CD8-positive, alpha-beta memory T cell (primary cell): Measurements from ENCODE around the gene PFDN1. TPM values are rescaled to one million over a fixed set of nuclear protein-coding genes. Genes with fewer than 3 reads are reported as not detected.

Experiments
- CTCF ChIA-PET: fragments of 350-600 bp; sonication (Branson Sonifier 250); formaldehyde crosslinking; loops from one replicate; lab custom pipeline; 2021; ENCODE audit warnings: antibody characterized with exemption; lab: Charles Lee
- POLR2A ChIA-PET: fragments of 350-600 bp; sonication (Branson Sonifier 250); formaldehyde crosslinking; loops from one replicate; lab custom pipeline; 2021; ENCODE audit warnings: antibody characterized with exemption; lab: Charles Lee
- DNase-seq, 5 donors: peaks; one replicate each; pipeline versions ENCODE4 v3.0.0 to v3.0.0-alpha.2; 2020 to 2022; ENCODE audit warnings: mixed read lengths in 1 of 5
- H3K27ac ChIP-seq: one replicate; pipeline ENCODE4 v1.7.0; 2013; ENCODE audit warnings: low read depth, mild to moderate bottlenecking, low read length, moderate library complexity
- H3K27me3 ChIP-seq: 2 replicates; pipeline ENCODE4 v1.7.0; 2013; ENCODE audit warnings: low read length, mild to moderate bottlenecking; ENCODE audit not compliant: insufficient read depth, poor library complexity, severe bottlenecking
- H3K36me3 ChIP-seq: 2 replicates; pipeline ENCODE4 v1.7.0; 2013; ENCODE audit warnings: mild to moderate bottlenecking, low read length, moderate library complexity; ENCODE audit not compliant: insufficient read depth
- H3K4me1 ChIP-seq: 2 replicates; pipeline ENCODE4 v1.7.0; 2013; ENCODE audit warnings: mild to moderate bottlenecking, low read length, moderate library complexity; ENCODE audit not compliant: insufficient read depth
- H3K4me3 ChIP-seq: 2 replicates; pipeline ENCODE4 v1.7.0; 2013; ENCODE audit warnings: mild to moderate bottlenecking, low read length
- H3K9me3 ChIP-seq: 2 replicates; pipeline ENCODE4 v1.7.0; 2013; ENCODE audit warnings: mild to moderate bottlenecking, low read length
- H3K27ac Mint-ChIP-seq, 8 donors: one replicate each; pipeline ENCODE4 v1.8.0; 2020 to 2021; ENCODE audit warnings: mixed read lengths in 8 of 8, mild to moderate bottlenecking in 6 of 8, inconsistent platforms in 3 of 8, moderate library complexity in 3 of 8
- H3K27me3 Mint-ChIP-seq, 2 donors: one replicate each; pipeline ENCODE4 v1.8.0; 2020 to 2021; ENCODE audit warnings: mixed read lengths in 2 of 2, mild to moderate bottlenecking in 1 of 2, moderate library complexity in 1 of 2
- H3K36me3 Mint-ChIP-seq, 3 donors: one replicate each; pipeline ENCODE4 v1.8.0; 2020 to 2021; ENCODE audit warnings: mixed read lengths in 3 of 3, inconsistent platforms in 1 of 3, mild to moderate bottlenecking in 1 of 3
- H3K4me1 Mint-ChIP-seq, 3 donors: one replicate each; pipeline ENCODE4 v1.8.0; 2020 to 2021; ENCODE audit warnings: mixed read lengths in 3 of 3, inconsistent platforms in 1 of 3, mild to moderate bottlenecking in 1 of 3
- H3K4me3 Mint-ChIP-seq, 7 donors: one replicate each; pipeline ENCODE4 v1.8.0; 2020 to 2021; ENCODE audit warnings: mixed read lengths in 7 of 7, mild to moderate bottlenecking in 6 of 7, moderate library complexity in 4 of 7, inconsistent platforms in 2 of 7
- H3K9me3 Mint-ChIP-seq, 5 donors: one replicate each; pipeline ENCODE4 v1.8.0; 2020 to 2022; ENCODE audit warnings: mixed read lengths in 5 of 5, mild to moderate bottlenecking in 3 of 5, moderate library complexity in 2 of 5, inconsistent platforms in 1 of 5
- polyA plus RNA-seq: library from polyadenylated mRNA; unstranded; fragments of 300-500 nt; fragmentation: Illumina TruSeq; gene quantifications from one replicate; pipeline ENCODE4 v1.2.3, GENCODE V29; 2021
- total RNA-seq, 2 experiments: library from RNA; stranded (reverse); gene quantifications; one replicate each; pipeline ENCODE4 v1.2.3, GENCODE V29; 2021

The PFDN1 gene
- total and polyA plus RNA-seq, 3 experiments from 2014 or later: 71.2 to 115 (median 73.2) TPM

DNA sequence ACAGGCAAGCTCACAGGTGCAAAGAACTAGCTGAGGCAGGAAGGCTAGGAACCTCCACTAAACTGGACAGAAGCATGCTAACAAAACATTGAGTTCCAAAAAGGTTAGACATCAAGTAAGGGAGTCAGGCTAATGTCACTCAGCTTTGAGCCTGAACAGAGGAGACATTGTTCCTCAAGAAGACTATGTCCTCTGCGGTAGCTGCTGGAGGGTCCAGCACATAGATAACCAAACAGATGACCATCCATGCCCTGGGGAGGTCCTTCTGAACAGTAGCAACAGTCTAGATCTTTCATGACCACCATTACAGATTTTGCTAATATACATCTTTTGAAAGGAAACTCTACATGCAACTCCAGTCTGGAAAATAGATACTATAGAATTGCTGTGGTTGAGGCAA is 70.2 kb downstream of the PFDN1 start:
- no peaks in the 10 kb centered on the region for H3K9me3 Mint-ChIP-seq
- H3K27ac ChIP-seq: no peak overlapping the region
- H3K27me3 ChIP-seq: no peaks in the 10 kb centered on the region
- ChIA-PET POLR2A (no interaction called here), CTCF (no interaction called here)
- H3K27me3 Mint-ChIP-seq: peaks cover 0 to 1% of the 10 kb centered on the region in 2 donors
- H3K4me3 ChIP-seq: no peak overlapping the region
- no peaks in the 10 kb centered on the region for H3K9me3 ChIP-seq
- H3K36me3 ChIP-seq: no peaks in the 10 kb centered on the region
- DNase-seq: no peak
- no peak overlapping the region for H3K4me3 Mint-ChIP-seq
- H3K27ac Mint-ChIP-seq: no peak overlapping the region
- no peaks in the 10 kb centered on the region for H3K4me1 ChIP-seq
- no peaks in the 10 kb centered on the region for H3K4me1 Mint-ChIP-seq
- H3K36me3 Mint-ChIP-seq: peaks cover 0 to 2% (median 0%) of the 10 kb centered on the region in 3 donors

DNA sequence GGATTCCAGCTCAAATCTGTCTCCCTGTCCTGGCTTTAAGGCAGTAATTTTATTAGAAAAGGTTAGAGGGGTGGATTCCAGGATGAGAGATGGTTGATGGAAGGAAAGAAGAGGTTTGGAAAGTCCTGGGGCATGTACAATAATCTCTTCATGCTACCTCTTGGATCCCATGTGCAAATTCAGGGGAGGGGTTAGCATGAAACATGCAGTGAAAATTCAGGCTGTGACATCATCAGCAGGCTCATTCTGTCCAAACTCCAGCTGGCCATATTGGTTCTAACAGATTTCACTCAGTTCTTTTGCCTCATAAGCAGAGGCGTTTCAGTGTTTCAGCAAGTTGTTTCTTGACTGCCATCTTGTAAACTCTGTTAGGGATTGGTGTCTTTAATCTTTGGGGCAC is 72.5 kb downstream of the PFDN1 start:
- H3K27ac Mint-ChIP-seq: no peak overlapping the region
- Histone ChIP-seq H3K36me3 (no peaks in the 10 kb centered on the region), H3K27ac (no peak overlapping the region), H3K27me3 (no peaks in the 10 kb centered on the region), H3K9me3 (no peaks in the 10 kb centered on the region), H3K4me3 (no peak overlapping the region), H3K4me1 (no peaks in the 10 kb centered on the region)
- H3K27me3 Mint-ChIP-seq: peaks cover 0 to 3% of the 10 kb centered on the region in 2 donors
- no peaks in the 10 kb centered on the region for H3K4me1 Mint-ChIP-seq
- DNase-seq: no peak
- H3K4me3 Mint-ChIP-seq: no peak overlapping the region
- H3K36me3 Mint-ChIP-seq: peaks cover 0 to 2% (median 0%) of the 10 kb centered on the region in 3 donors
- H3K9me3 Mint-ChIP-seq: no peaks in the 10 kb centered on the region
- ChIA-PET POLR2A (no interaction called here), CTCF (interaction anchor here (0.9 kb wide), 1 partner anchor 9 kb away, joined by 3 read pairs; no protein-coding TSS in a partner anchor)

DNA sequence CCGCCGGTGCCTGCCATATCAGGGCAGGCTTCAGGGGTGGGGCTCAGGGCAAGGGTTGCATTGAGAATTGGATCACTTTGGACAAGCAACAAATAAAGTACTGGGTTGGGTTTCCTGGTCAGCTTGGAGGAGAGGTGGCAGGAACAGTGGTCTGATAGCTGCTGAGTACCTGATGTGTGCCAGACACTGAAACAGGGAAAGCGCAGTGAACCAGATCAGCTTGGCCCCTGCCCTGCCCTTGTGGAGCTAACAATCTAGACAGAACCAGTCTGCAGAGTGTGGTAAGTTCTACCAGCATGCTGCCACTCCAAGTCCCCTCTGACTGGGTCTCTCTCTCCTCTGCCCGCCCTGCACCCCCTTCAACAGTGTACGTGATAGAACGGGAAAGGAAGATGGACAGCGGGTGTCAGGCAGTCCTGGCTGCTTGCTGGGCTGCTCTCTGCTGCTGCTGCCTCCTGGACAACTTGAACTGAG is 74.5 kb downstream of the PFDN1 start:
- ChIA-PET POLR2A (no interaction called here), CTCF (no interaction called here)
- no peak overlapping the region for H3K4me3 Mint-ChIP-seq
- no peaks in the 10 kb centered on the region for H3K4me1 ChIP-seq
- no peak for DNase-seq
- no peaks in the 10 kb centered on the region for H3K4me1 Mint-ChIP-seq
- H3K27me3 ChIP-seq: no peaks in the 10 kb centered on the region
- peaks cover 0 to 3% of the 10 kb centered on the region in 2 donors for H3K27me3 Mint-ChIP-seq
- no peaks in the 10 kb centered on the region for H3K9me3 ChIP-seq
- no peak overlapping the region for H3K4me3 ChIP-seq
- no peak overlapping the region for H3K27ac ChIP-seq
- H3K36me3 ChIP-seq: no peaks in the 10 kb centered on the region
- H3K27ac Mint-ChIP-seq: peak overlapping the region in 1 of 8 donors; percentile 55
- H3K9me3 Mint-ChIP-seq: no peaks in the 10 kb centered on the region
- H3K36me3 Mint-ChIP-seq: peaks cover 0 to 4% (median 0%) of the 10 kb centered on the region in 3 donors

DNA sequence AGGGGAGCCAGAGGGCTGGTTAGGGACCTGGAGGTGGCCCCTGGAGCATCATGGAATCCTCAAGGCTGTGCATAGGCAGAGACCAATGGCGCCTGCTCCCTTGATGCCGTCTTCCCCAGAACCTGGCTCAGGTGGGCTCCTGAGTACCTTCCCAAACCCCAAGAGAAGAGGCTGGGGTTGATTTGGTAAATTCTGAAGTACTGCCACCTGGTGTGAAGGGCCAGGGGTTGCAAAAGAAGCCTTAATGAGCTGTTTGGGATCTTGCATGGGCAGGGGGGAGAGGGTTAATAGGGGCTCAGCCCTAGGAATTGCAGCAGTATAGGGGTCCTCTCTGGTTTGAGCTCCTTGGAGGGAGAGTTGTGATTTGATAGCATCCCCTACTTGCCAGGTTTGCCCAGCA is 75.9 kb downstream of the PFDN1 start:
- H3K9me3 Mint-ChIP-seq: no peaks in the 10 kb centered on the region
- H3K4me1 ChIP-seq: no peaks in the 10 kb centered on the region
- ChIA-PET POLR2A (no interaction called here), CTCF (no interaction called here)
- H3K27ac Mint-ChIP-seq: peak overlapping the region in 1 of 8 donors; percentile 55
- no peak overlapping the region for H3K4me3 Mint-ChIP-seq
- peaks cover 0 to 4% (median 0%) of the 10 kb centered on the region in 3 donors for H3K36me3 Mint-ChIP-seq
- no peaks in the 10 kb centered on the region for H3K27me3 ChIP-seq
- H3K27me3 Mint-ChIP-seq: peaks cover 0 to 3% of the 10 kb centered on the region in 2 donors
- H3K4me3 ChIP-seq: no peak overlapping the region
- no peak for DNase-seq
- no peaks in the 10 kb centered on the region for H3K9me3 ChIP-seq
- no peaks in the 10 kb centered on the region for H3K4me1 Mint-ChIP-seq
- no peaks in the 10 kb centered on the region for H3K36me3 ChIP-seq
- no peak overlapping the region for H3K27ac ChIP-seq

- Mint-ChIP-seq H3K36me3 (peaks cover 0 to 4% (median 0%) of the 10 kb centered on the region in 3 donors), H3K4me1 (no peaks in the 10 kb centered on the region), H3K4me3 (no peak overlapping the region), H3K27ac (peak overlapping the region in 1 of 8 donors; percentile 58), H3K27me3 (peaks cover 0 to 2% of the 10 kb centered on the region in 2 donors), H3K9me3 (no peaks in the 10 kb centered on the region)
- H3K27me3 ChIP-seq: no peaks in the 10 kb centered on the region
- DNase-seq: no peak
- CTCF ChIA-PET: no interaction called here
- H3K27ac ChIP-seq: no peak overlapping the region
- POLR2A ChIA-PET: no interaction called here
- no peaks in the 10 kb centered on the region for H3K4me1 ChIP-seq
- H3K36me3 ChIP-seq: no peaks in the 10 kb centered on the region
- H3K4me3 ChIP-seq: no peak overlapping the region
- no peaks in the 10 kb centered on the region for H3K9me3 ChIP-seq
Measured at GRCh38 chr5:140225396-140225795, 77.5 kb downstream of the PFDN1 start.

GRCh38 chr5:140224658-140225057 is 78.2 kb downstream of the PFDN1 start:
- no peaks in the 10 kb centered on the region for H3K9me3 Mint-ChIP-seq
- no peak overlapping the region for H3K27ac Mint-ChIP-seq
- H3K36me3 Mint-ChIP-seq: peaks cover 0 to 4% (median 0%) of the 10 kb centered on the region in 3 donors
- H3K4me3 Mint-ChIP-seq: no peak overlapping the region
- no peaks in the 10 kb centered on the region for H3K4me1 ChIP-seq
- H3K27ac ChIP-seq: no peak overlapping the region
- DNase-seq: no peak
- H3K4me1 Mint-ChIP-seq: no peaks in the 10 kb centered on the region
- no peaks in the 10 kb centered on the region for H3K9me3 ChIP-seq
- ChIA-PET CTCF (interaction anchor here (0.9 to 1.3 kb wide), 2 partner anchors 15 to 127 kb away, joined by 3 to 5 read pairs; no protein-coding TSS in a partner anchor), POLR2A (no interaction called here)
- no peak overlapping the region for H3K4me3 ChIP-seq
- H3K36me3 ChIP-seq: no peaks in the 10 kb centered on the region
- H3K27me3 ChIP-seq: no peaks in the 10 kb centered on the region
- H3K27me3 Mint-ChIP-seq: peaks cover 0 to 2% of the 10 kb centered on the region in 2 donors

DNA sequence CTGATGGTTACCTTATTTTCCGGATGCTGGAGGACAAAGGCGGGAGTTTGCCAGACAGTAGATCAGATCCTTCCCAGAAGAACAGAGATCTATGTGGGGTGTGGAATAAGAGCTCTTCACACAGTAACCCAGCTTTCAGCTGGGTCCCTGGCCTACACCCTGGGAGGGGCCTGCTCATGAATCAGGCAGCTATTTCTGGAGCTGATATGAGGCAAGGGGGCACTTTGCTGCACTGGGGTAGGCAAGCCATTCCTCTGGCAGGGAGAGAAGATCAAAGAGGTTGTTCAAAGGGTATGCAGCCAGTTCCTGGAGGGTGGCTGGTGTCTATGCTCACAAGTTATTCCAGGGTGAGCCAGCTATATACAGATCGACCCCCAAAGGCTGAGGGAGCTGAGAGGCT is 79.3 kb downstream of the PFDN1 start:
- Histone ChIP-seq H3K4me3 (no peak overlapping the region), H3K4me1 (no peaks in the 10 kb centered on the region), H3K36me3 (no peaks in the 10 kb centered on the region), H3K9me3 (no peaks in the 10 kb centered on the region), H3K27ac (no peak overlapping the region), H3K27me3 (no peaks in the 10 kb centered on the region)
- H3K36me3 Mint-ChIP-seq: peaks cover 0 to 4% (median 0%) of the 10 kb centered on the region in 3 donors
- no peaks in the 10 kb centered on the region for H3K9me3 Mint-ChIP-seq
- POLR2A ChIA-PET: no interaction called here
- H3K4me1 Mint-ChIP-seq: no peaks in the 10 kb centered on the region
- no peak for DNase-seq
- H3K27ac Mint-ChIP-seq: peak overlapping the region in 2 of 8 donors; percentile 40 to 86
- peaks cover 0 to 2% of the 10 kb centered on the region in 2 donors for H3K27me3 Mint-ChIP-seq
- CTCF ChIA-PET: interaction anchor here (0.9 to 1.3 kb wide), 3 partner anchors 12 to 128 kb away, joined by 3 to 6 read pairs (median 5); no protein-coding TSS in a partner anchor
- H3K4me3 Mint-ChIP-seq: no peak overlapping the region

DNA sequence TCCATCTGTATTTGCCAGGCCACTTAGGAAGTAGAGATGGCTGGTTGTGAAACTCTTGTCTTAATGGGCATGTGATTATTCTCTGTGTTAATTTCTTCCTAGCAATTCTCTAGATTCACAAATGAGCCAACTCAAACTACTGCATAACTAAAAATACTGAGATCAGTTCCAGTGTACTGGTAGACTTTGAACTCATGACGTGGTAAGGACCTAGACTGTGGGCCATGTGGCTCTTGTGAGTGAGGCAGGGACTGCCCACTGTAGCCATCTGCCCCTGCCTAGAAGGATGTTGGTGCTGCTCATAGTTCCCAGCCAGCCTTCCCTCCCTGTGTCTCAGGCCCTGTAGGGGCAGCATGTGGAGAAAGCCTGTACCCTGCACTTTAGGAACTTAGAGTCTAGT is 80.5 kb downstream of the PFDN1 start:
- peaks cover 0 to under 1% of the 10 kb centered on the region in 2 donors for H3K27me3 Mint-ChIP-seq
- no peak overlapping the region for H3K27ac Mint-ChIP-seq
- no peaks in the 10 kb centered on the region for H3K27me3 ChIP-seq

More for the DNA sequence above, 80.5 kb downstream of the PFDN1 start:
- H3K4me1 Mint-ChIP-seq: no peaks in the 10 kb centered on the region
- no peaks in the 10 kb centered on the region for H3K9me3 Mint-ChIP-seq
- no peaks in the 10 kb centered on the region for H3K4me1 ChIP-seq
- no peaks in the 10 kb centered on the region for H3K9me3 ChIP-seq
- H3K36me3 Mint-ChIP-seq: peaks cover 0 to 4% (median 0%) of the 10 kb centered on the region in 3 donors
- ChIA-PET CTCF (no interaction called here), POLR2A (no interaction called here)
- H3K4me3 ChIP-seq: no peak overlapping the region
- no peak overlapping the region for H3K4me3 Mint-ChIP-seq
- DNase-seq: no peak
- no peak overlapping the region for H3K27ac ChIP-seq
- H3K36me3 ChIP-seq: no peaks in the 10 kb centered on the region
